ENCODE results near the gene CASP6. TPM values are rescaled to one million over a fixed set of nuclear protein-coding genes. Genes with fewer than 3 reads are reported as not detected.

The CASP6 gene
- total and polyA plus RNA-seq, 3 experiments from 2014 or later: 14.9 to 61.0 (median 15.4) TPM

- ChIA-PET CTCF (interaction anchor here (0.8 to 2.1 kb wide), 5 partner anchors 15 to 86 kb away, joined by 3 to 4 read pairs (median 3); partner anchors contain the start of gene MCUB), POLR2A (no interaction called here)
- no peak overlapping the region for H3K27ac ChIP-seq (ENCODE audit: low read depth, low read length)
These were observed 57.2 kb downstream of the CASP6 start for GRCh38 chr4:109645874-109646710.

GRCh38 chr4:109640644-109641043 lies 62.6 kb downstream of the CASP6 start:
- no peaks in the 10 kb centered on the region for H3K27me3 Mint-ChIP-seq
- Histone ChIP-seq H3K4me3 (ENCODE audit: low read length) (no peak overlapping the region), H3K4me1 (ENCODE audit: insufficient read depth, low read length) (peaks cover 38% of the 10 kb centered on the region), H3K27me3 (ENCODE audit: insufficient read depth, low read length, poor library complexity, severe bottlenecking) (no peaks in the 10 kb centered on the region), H3K27ac (ENCODE audit: low read depth, low read length) (no peak overlapping the region), H3K9me3 (ENCODE audit: low read length) (no peaks in the 10 kb centered on the region), H3K36me3 (ENCODE audit: insufficient read depth, low read length) (no peaks in the 10 kb centered on the region)
- H3K36me3 Mint-ChIP-seq: peaks cover 15 to 28% (median 25%) of the 10 kb centered on the region in 3 donors
- no peak overlapping the region for H3K4me3 Mint-ChIP-seq
- peaks cover 0 to 6% (median 0%) of the 10 kb centered on the region in 5 donors for H3K9me3 Mint-ChIP-seq
- CTCF ChIA-PET: interaction anchor here (1.4 kb wide), 1 partner anchor 11 kb away, joined by 3 read pairs; no protein-coding TSS in a partner anchor
- peak overlapping the region in 6 of 8 donors; percentile 20 to 95 (median 57) for H3K27ac Mint-ChIP-seq
- H3K4me1 Mint-ChIP-seq: peaks cover 49 to 63% (median 59%) of the 10 kb centered on the region in 3 donors
- no peak for DNase-seq
- POLR2A ChIA-PET: no interaction called here

More at GRCh38 chr4:109645874-109646710, 57.2 kb downstream of the CASP6 start:
- H3K4me1 Mint-ChIP-seq: peaks cover 17 to 44% (median 18%) of the 10 kb centered on the region in 3 donors
- DNase-seq: no peak
- no peak overlapping the region for H3K4me3 Mint-ChIP-seq
- peak overlapping the region; percentile 5 for H3K4me3 ChIP-seq (ENCODE audit: low read length)
- H3K9me3 ChIP-seq (ENCODE audit: low read length): no peaks in the 10 kb centered on the region
- peaks cover under 1 to 8% (median 2%) of the 10 kb centered on the region in 3 donors for H3K36me3 Mint-ChIP-seq
- no peaks in the 10 kb centered on the region for H3K27me3 ChIP-seq (ENCODE audit: insufficient read depth, low read length, poor library complexity, severe bottlenecking)
- no peaks in the 10 kb centered on the region for H3K36me3 ChIP-seq (ENCODE audit: insufficient read depth, low read length)
- no peak overlapping the region for H3K27ac Mint-ChIP-seq
- H3K9me3 Mint-ChIP-seq: peaks cover 0 to 5% (median 0%) of the 10 kb centered on the region in 5 donors
- no peaks in the 10 kb centered on the region for H3K27me3 Mint-ChIP-seq
- H3K4me1 ChIP-seq (ENCODE audit: insufficient read depth, low read length): peaks cover 83% of the 10 kb centered on the region

Other genes with a start within 250 kb of the CASP6 start
- gene MCUB, start 143.2 kb downstream of the CASP6 start, total RNA-seq: 10 to 100 TPM; 68.7 to 71.6 TPM
- 159 TPM for gene MCUB, start 143.2 kb downstream of the CASP6 start, polyA plus RNA-seq
- 10 to 100 TPM; 16.8 to 23.0 TPM for gene PLA2G12A, start 26.6 kb upstream of the CASP6 start, total RNA-seq
- gene PLA2G12A, start 26.6 kb upstream of the CASP6 start, polyA plus RNA-seq: 44.5 TPM
- under 1 TPM in 1 of 2 experiments, not detected in 1; 0.13 TPM for gene CFI, start 98.6 kb upstream of the CASP6 start, total RNA-seq
- not detected for gene CFI, start 98.6 kb upstream of the CASP6 start, polyA plus RNA-seq
- 10 to 100 TPM; 62.2 to 63.9 TPM for gene GAR1, start 112.3 kb upstream of the CASP6 start, total RNA-seq
- gene GAR1, start 112.3 kb upstream of the CASP6 start, polyA plus RNA-seq: 17.8 TPM
- gene RRH, start 124.5 kb upstream of the CASP6 start, total RNA-seq: under 1 TPM; 0.16 to 0.44 TPM
- not detected for gene RRH, start 124.5 kb upstream of the CASP6 start, polyA plus RNA-seq
- gene LRIT3, start 144.7 kb upstream of the CASP6 start, total RNA-seq: under 1 TPM; 0.20 to 0.24 TPM
- not detected for gene LRIT3, start 144.7 kb upstream of the CASP6 start, polyA plus RNA-seq
- gene EGF, start 209.4 kb upstream of the CASP6 start, total RNA-seq: not detected
- gene EGF, start 209.4 kb upstream of the CASP6 start, polyA plus RNA-seq: not detected

Measured in CD8-positive, alpha-beta memory T cell (primary cell).